GM12878 (cell line): Measurements from ENCODE around the gene ZKSCAN8. TPM values are rescaled to one million over a fixed set of nuclear protein-coding genes. Genes with fewer than 3 reads are reported as not detected.

Source experiments
- ATAC-seq: fragments of 200-7000 bp; cut with Tn5 transposase; 3 replicates; pipeline ENCODE4 v1.9.1; 2020; ENCODE audit warnings: mild to moderate bottlenecking, moderate library complexity
- BruUV-seq: library from RNA; stranded (reverse); fragments of 400-500 nt; replicated peaks from 2 replicates; lab custom pipeline; 2021; lab: Mats Ljungman, UMichigan
- CTCF ChIA-PET: fragments of 300-600 bp; sonication (Branson Sonifier 250); formaldehyde crosslinking; extraction: SDS; loops from one replicate; lab custom pipeline; 2021; ENCODE audit warnings: inconsistent platforms; lab: Yijun Ruan, JAX
- POLR2A ChIA-PET: fragments of 350-600 bp; formaldehyde crosslinking; extraction: SDS; loops from one replicate; lab custom pipeline; 2021; ENCODE audit warnings: inconsistent platforms; lab: Charles Lee
- RAD21 ChIA-PET: fragments of 300-600 bp; sonication (Branson Sonifier 250); formaldehyde crosslinking; loops from one replicate; lab custom pipeline; 2023; ENCODE audit warnings: antibody characterized with exemption; ENCODE audit not compliant: unreplicated experiment; lab: Charles Lee
- SMC1A ChIA-PET: fragments of 300-600 bp; sonication (Branson Sonifier 250); formaldehyde crosslinking; loops from one replicate; lab custom pipeline; 2023; ENCODE audit not compliant: unreplicated experiment, uncharacterized antibody; lab: Charles Lee
- DNase-seq: peaks from one replicate; pipeline ENCODE4 v3.0.0-alpha.2; 2011; ENCODE audit warnings: low read depth, low spot score
- FAIRE-seq: peaks from 3 replicates; lab custom pipeline; 2011; peaks lifted over from hg19 to GRCh38; lab: Jason Lieb, UNC
- H2AFZ ChIP-seq: 2 replicates; pipeline ENCODE4 v1.6.0; 2011; ENCODE audit warnings: low read depth, low read length, control low read depth; ENCODE audit not compliant: control insufficient read depth
- H3K27ac ChIP-seq: 2 replicates; pipeline ENCODE4 v1.5.1; 2011; ENCODE audit warnings: control low read depth; ENCODE audit not compliant: control insufficient read depth, insufficient read depth
- H3K27me3 ChIP-seq, 2 experiments: replicated peaks in 1 of 2; 2 replicates each; pipeline versions ENCODE4 v1.6.0 to v1.6.1; 2011; ENCODE audit warnings: low read length in 1 of 2; ENCODE audit not compliant: control insufficient read depth in 2 of 2, insufficient read depth in 2 of 2
- H3K36me3 ChIP-seq, 2 experiments: 2 replicates each; pipeline ENCODE4 v1.5.1; 2011; ENCODE audit warnings: low read length in 1 of 2; ENCODE audit not compliant: control insufficient read depth in 2 of 2, insufficient read depth in 2 of 2
- H3K4me1 ChIP-seq: 2 replicates; pipeline ENCODE4 v1.6.1; 2011; ENCODE audit warnings: mild to moderate bottlenecking, low read length, moderate library complexity, mixed read lengths; ENCODE audit not compliant: control insufficient read depth, insufficient read depth
- H3K4me2 ChIP-seq: 2 replicates; pipeline ENCODE4 v1.6.0; 2011; ENCODE audit warnings: control low read depth; ENCODE audit not compliant: control insufficient read depth, insufficient read depth
- H3K4me3 ChIP-seq: fragments of 200-600 bp; sonication (generic); 2 replicates; pipeline ENCODE4 v1.5.1; 2016
- H3K79me2 ChIP-seq: 2 replicates; pipeline ENCODE4 v1.6.0; 2011; ENCODE audit warnings: low read length; ENCODE audit not compliant: control insufficient read depth, insufficient read depth
- H3K9ac ChIP-seq: 2 replicates; pipeline ENCODE4 v1.8.0; 2011; ENCODE audit warnings: low read length, control low read depth, mixed read lengths; ENCODE audit not compliant: control insufficient read depth, insufficient read depth
- H3K9me3 ChIP-seq: replicated peaks from 3 replicates; pipeline ENCODE4 v1.5.1; 2011; ENCODE audit warnings: mild to moderate bottlenecking, low read length; ENCODE audit not compliant: control insufficient read depth, insufficient read depth
- H4K20me1 ChIP-seq: 2 replicates; pipeline ENCODE4 v1.6.0; 2011; ENCODE audit not compliant: control insufficient read depth, insufficient read depth
- ESRRA ChIP-seq: IDR thresholded peaks from 2 replicates; pipeline ENCODE4 v1.6.1; 2012; ENCODE audit warnings: mild to moderate bottlenecking, low read length, improper control_type of control experiment
- WGBS: methylation state at CpG from one replicate; pipeline ENCODE4 v1.1.6; 2016; ENCODE audit warnings: low lambda C conversion rate; ENCODE audit not compliant: insufficient replicate concordance, insufficient coverage; ENCODE audit errors: missing lambda C conversion rate; 5-methylcytosine and 5-hydroxymethylcytosine counted together
- in situ Hi-C: fragments of 300-500 bp; cut with MboI; formaldehyde crosslinking; loops from 9 replicates; pipeline ENCODE4 v1.14.3; 2018; ENCODE audit warnings: mixed read lengths
- intact Hi-C: fragments of 100-400 bp; cut with micrococcal nuclease; formaldehyde crosslinking; loops from one replicate; pipeline ENCODE4 v1.14.2; 2022; ENCODE audit not compliant: unreplicated experiment
- polyA plus RNA-seq, 11 experiments: library from polyadenylated mRNA; depleted of rRNA in 4 of 11; unstranded in 6 of 11; stranded (reverse) in 5 of 11; fragments of >200 nt; fragmentation: Nextera tagmentation in 4 of 11; fragmentation: Illumina TruSeq in 1 of 11; extraction: Ambion mirVana in 4 of 11; extraction: Trizol in 1 of 11; gene quantifications; 1 replicate in 1 of 11; 2 replicates in 10 of 11; pipeline versions ENCODE4 v1.2.1 to v1.2.3, GENCODE V29; 2011 to 2016; ENCODE audit warnings: inconsistent platforms in 2 of 11, missing spikeins in 2 of 11, low read depth in 1 of 11
- total RNA-seq, 4 experiments: library from RNA; depleted of rRNA in 3 of 4; stranded (reverse); fragments of >200 nt in 3 of 4; fragmentation: Illumina TruSeq in 1 of 4; extraction: Trizol in 1 of 4; gene quantifications; 2 replicates each; pipeline versions ENCODE4 v1.2.1 to v1.2.3, GENCODE V29; 2013 to 2021
- TF ChIP-seq, protein P1 (sequence below): fragments of 450-650 bp; IDR thresholded peaks from 2 replicates; pipeline ENCODE4 v1.6.1; 2014; ENCODE audit warnings: mild to moderate bottlenecking
- TF ChIP-seq, protein P2 (sequence below): fragments of 150-350 bp; IDR thresholded peaks from 2 replicates; pipeline ENCODE4 v1.6.1; 2014; ENCODE audit warnings: mild to moderate bottlenecking, low read depth, low read length

ZKSCAN8 gene
- total and polyA plus RNA-seq, 10 of the 15 experiments (the other 5 are each of a cell fraction or from before 2014, with no cell fraction given): 1.0 to 17.9 (median 8.7) TPM

DNA sequence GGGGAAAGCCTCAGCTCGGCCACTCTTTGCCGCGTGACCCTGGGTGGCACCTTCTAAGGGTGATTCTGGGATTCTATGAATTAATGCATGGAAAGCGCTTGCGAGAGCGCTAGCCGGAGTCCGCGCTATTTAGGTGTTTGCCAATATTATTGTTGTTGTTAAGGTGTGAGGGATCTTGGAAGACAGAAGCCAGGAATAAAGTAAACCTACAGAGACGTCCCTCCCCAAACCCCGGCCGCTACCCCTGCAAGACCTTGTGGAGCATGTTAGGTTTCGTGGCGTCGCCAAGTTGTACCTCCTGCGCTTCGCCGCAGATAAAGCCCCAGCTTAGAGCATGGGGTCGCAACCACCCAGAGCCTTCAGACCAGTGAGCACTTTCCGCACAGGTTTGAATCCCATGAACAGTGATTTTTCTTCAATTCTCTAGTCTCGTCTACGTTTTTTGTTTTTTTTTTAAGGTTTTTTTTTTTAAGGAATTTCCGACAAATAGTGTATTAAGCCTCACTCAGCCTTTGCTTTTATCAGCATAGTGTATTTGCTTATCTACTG lies 66.5 kb downstream of the ZKSCAN8 start:
- Histone ChIP-seq H3K36me3 (no peaks in the 10 kb centered on the region), H3K79me2 (no peaks in the 10 kb centered on the region), H3K27me3 (peaks cover 0 to 11% of the 10 kb centered on the region in 2 experiments), H2AFZ (peak overlapping the region; percentile 81), H3K4me3 (peak overlapping the region; percentile 59), H3K4me2 (peak overlapping the region; percentile 90), H4K20me1 (no peaks in the 10 kb centered on the region), H3K4me1 (peaks cover 16% of the 10 kb centered on the region), H3K27ac (no peak overlapping the region), H3K9ac (peak overlapping the region; percentile 18), H3K9me3 (peaks cover 4% of the 10 kb centered on the region; the same call in 2 of the 3 replicates)
- no TSS peak for BruUV-seq
- 55% methylated on average over 23 of the region's 23 CpGs for WGBS
- RAD21 ChIA-PET: no interaction called here
- no peak for FAIRE-seq
- POLR2A ChIA-PET: interaction anchor here (0.6 kb wide), 1 partner anchor 196 kb away, joined by 3 read pairs; no protein-coding TSS in a partner anchor
- TF ChIP-seq, protein P1, sequence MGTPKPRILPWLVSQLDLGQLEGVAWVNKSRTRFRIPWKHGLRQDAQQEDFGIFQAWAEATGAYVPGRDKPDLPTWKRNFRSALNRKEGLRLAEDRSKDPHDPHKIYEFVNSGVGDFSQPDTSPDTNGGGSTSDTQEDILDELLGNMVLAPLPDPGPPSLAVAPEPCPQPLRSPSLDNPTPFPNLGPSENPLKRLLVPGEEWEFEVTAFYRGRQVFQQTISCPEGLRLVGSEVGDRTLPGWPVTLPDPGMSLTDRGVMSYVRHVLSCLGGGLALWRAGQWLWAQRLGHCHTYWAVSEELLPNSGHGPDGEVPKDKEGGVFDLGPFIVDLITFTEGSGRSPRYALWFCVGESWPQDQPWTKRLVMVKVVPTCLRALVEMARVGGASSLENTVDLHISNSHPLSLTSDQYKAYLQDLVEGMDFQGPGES: no peak
- TF ChIP-seq, protein P2, sequence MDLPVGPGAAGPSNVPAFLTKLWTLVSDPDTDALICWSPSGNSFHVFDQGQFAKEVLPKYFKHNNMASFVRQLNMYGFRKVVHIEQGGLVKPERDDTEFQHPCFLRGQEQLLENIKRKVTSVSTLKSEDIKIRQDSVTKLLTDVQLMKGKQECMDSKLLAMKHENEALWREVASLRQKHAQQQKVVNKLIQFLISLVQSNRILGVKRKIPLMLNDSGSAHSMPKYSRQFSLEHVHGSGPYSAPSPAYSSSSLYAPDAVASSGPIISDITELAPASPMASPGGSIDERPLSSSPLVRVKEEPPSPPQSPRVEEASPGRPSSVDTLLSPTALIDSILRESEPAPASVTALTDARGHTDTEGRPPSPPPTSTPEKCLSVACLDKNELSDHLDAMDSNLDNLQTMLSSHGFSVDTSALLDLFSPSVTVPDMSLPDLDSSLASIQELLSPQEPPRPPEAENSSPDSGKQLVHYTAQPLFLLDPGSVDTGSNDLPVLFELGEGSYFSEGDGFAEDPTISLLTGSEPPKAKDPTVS: no peak
- no peak for TF ChIP-seq ESRRA
- SMC1A ChIA-PET: interaction anchor here (1.0 kb wide), 1 partner anchor 12 kb away, joined by 3 read pairs; no protein-coding TSS in a partner anchor
- ATAC-seq: no peak
- DNase-seq: no peak
- in situ Hi-C loops (no loop called here), intact Hi-C loops (no loop called here)
- CTCF ChIA-PET: interaction anchor here (1.5 kb wide), 1 partner anchor 29 kb away, joined by 3 read pairs; no protein-coding TSS in a partner anchor

Other genes with a start within 250 kb of the ZKSCAN8 start
Only the 7 nearest of the 11 such genes appear.
- gene ZNF165, start 61.3 kb upstream of the ZKSCAN8 start, total RNA-seq (2014; rRNA removed): 1.9 and 2.3 TPM in 2 replicates
- 3.2 and 3.3 TPM in 2 replicates for gene ZNF165, start 61.3 kb upstream of the ZKSCAN8 start, total RNA-seq (2014; rRNA removed; fragmentation: Illumina TruSeq; extraction: Trizol)
- 2.5 and 2.6 TPM in 2 replicates for gene ZNF165, start 61.3 kb upstream of the ZKSCAN8 start, total RNA-seq (2021)
- gene ZNF165, start 61.3 kb upstream of the ZKSCAN8 start, polyA plus RNA-seq (2011; rRNA removed): 1.1 and 1.5 TPM in 2 replicates
- 2.1 and 2.8 TPM in 2 replicates for gene ZNF165, start 61.3 kb upstream of the ZKSCAN8 start, polyA plus RNA-seq (2014; fragmentation: Illumina TruSeq; extraction: Trizol)
- 1 to 10 TPM; 3.6 to 4.5 TPM for gene ZNF165, start 61.3 kb upstream of the ZKSCAN8 start, polyA plus RNA-seq (2014; fragmentation: Nextera tagmentation; extraction: Ambion mirVana)
- gene ZNF165, start 61.3 kb upstream of the ZKSCAN8 start, polyA plus RNA-seq (2014; rRNA removed): 1.4 and 1.7 TPM in 2 replicates
- 1 to 10 TPM; 4.2 to 5.0 TPM for gene ZNF165, start 61.3 kb upstream of the ZKSCAN8 start, polyA plus RNA-seq (2016; fragmentation: Nextera tagmentation; extraction: Ambion mirVana)
- gene ZSCAN16, start 17.3 kb upstream of the ZKSCAN8 start, total RNA-seq (2014; rRNA removed): 6.1 and 9.5 TPM in 2 replicates
- gene ZSCAN16, start 17.3 kb upstream of the ZKSCAN8 start, total RNA-seq (2014; rRNA removed; fragmentation: Illumina TruSeq; extraction: Trizol): 10.7 and 11.2 TPM in 2 replicates
- 6.6 and 7.1 TPM in 2 replicates for gene ZSCAN16, start 17.3 kb upstream of the ZKSCAN8 start, total RNA-seq (2021)
- 4.6 and 5.2 TPM in 2 replicates for gene ZSCAN16, start 17.3 kb upstream of the ZKSCAN8 start, polyA plus RNA-seq (2011; rRNA removed)
- 10.1 and 12.7 TPM in 2 replicates for gene ZSCAN16, start 17.3 kb upstream of the ZKSCAN8 start, polyA plus RNA-seq (2014; fragmentation: Illumina TruSeq; extraction: Trizol)
- 10 to 100 TPM; 10.5 to 13.8 TPM for gene ZSCAN16, start 17.3 kb upstream of the ZKSCAN8 start, polyA plus RNA-seq (2014; fragmentation: Nextera tagmentation; extraction: Ambion mirVana)
- 8.3 and 10.1 TPM in 2 replicates for gene ZSCAN16, start 17.3 kb upstream of the ZKSCAN8 start, polyA plus RNA-seq (2014; rRNA removed)
- 10 to 100 TPM; 10.7 to 11.2 TPM for gene ZSCAN16, start 17.3 kb upstream of the ZKSCAN8 start, polyA plus RNA-seq (2016; fragmentation: Nextera tagmentation; extraction: Ambion mirVana)
- gene ZSCAN9, start 83.4 kb downstream of the ZKSCAN8 start, total RNA-seq (2014; rRNA removed): 17.8 and 20.9 TPM in 2 replicates
- gene ZSCAN9, start 83.4 kb downstream of the ZKSCAN8 start, total RNA-seq (2014; rRNA removed; fragmentation: Illumina TruSeq; extraction: Trizol): 22.6 and 23.4 TPM in 2 replicates
- gene ZSCAN9, start 83.4 kb downstream of the ZKSCAN8 start, total RNA-seq (2021): 16.6 and 17.0 TPM in 2 replicates
- gene ZSCAN9, start 83.4 kb downstream of the ZKSCAN8 start, polyA plus RNA-seq (2011; rRNA removed): 28.7 and 29.2 TPM in 2 replicates
- 22.8 and 25.3 TPM in 2 replicates for gene ZSCAN9, start 83.4 kb downstream of the ZKSCAN8 start, polyA plus RNA-seq (2014; fragmentation: Illumina TruSeq; extraction: Trizol)
- gene ZSCAN9, start 83.4 kb downstream of the ZKSCAN8 start, polyA plus RNA-seq (2014; fragmentation: Nextera tagmentation; extraction: Ambion mirVana): 10 to 100 TPM; 10.2 to 12.4 TPM
- 16.9 and 22.5 TPM in 2 replicates for gene ZSCAN9, start 83.4 kb downstream of the ZKSCAN8 start, polyA plus RNA-seq (2014; rRNA removed)
- 10 to 100 TPM in 1 of 2 experiments, 1 to 10 TPM in 1; 8.1 to 10.4 TPM for gene ZSCAN9, start 83.4 kb downstream of the ZKSCAN8 start, polyA plus RNA-seq (2016; fragmentation: Nextera tagmentation; extraction: Ambion mirVana)
- gene ZKSCAN4, start 110.4 kb downstream of the ZKSCAN8 start, total RNA-seq (2014; rRNA removed): 4.4 and 5.8 TPM in 2 replicates
- 5.8 and 6.1 TPM in 2 replicates for gene ZKSCAN4, start 110.4 kb downstream of the ZKSCAN8 start, total RNA-seq (2014; rRNA removed; fragmentation: Illumina TruSeq; extraction: Trizol)
- 5.8 and 6.4 TPM in 2 replicates for gene ZKSCAN4, start 110.4 kb downstream of the ZKSCAN8 start, total RNA-seq (2021)
- gene ZKSCAN4, start 110.4 kb downstream of the ZKSCAN8 start, polyA plus RNA-seq (2011; rRNA removed): 5.5 and 7.0 TPM in 2 replicates
- gene ZKSCAN4, start 110.4 kb downstream of the ZKSCAN8 start, polyA plus RNA-seq (2014; fragmentation: Illumina TruSeq; extraction: Trizol): 6.5 and 7.4 TPM in 2 replicates
- gene ZKSCAN4, start 110.4 kb downstream of the ZKSCAN8 start, polyA plus RNA-seq (2014; fragmentation: Nextera tagmentation; extraction: Ambion mirVana): 1 to 10 TPM; 3.0 to 3.3 TPM
- gene ZKSCAN4, start 110.4 kb downstream of the ZKSCAN8 start, polyA plus RNA-seq (2014; rRNA removed): 4.3 and 4.8 TPM in 2 replicates
- gene ZKSCAN4, start 110.4 kb downstream of the ZKSCAN8 start, polyA plus RNA-seq (2016; fragmentation: Nextera tagmentation; extraction: Ambion mirVana): 1 to 10 TPM; 4.9 to 5.1 TPM
- 0.16 and 0.17 TPM in 2 replicates for gene NKAPL, start 117.4 kb downstream of the ZKSCAN8 start, total RNA-seq (2014; rRNA removed)
- 0.27 and 0.32 TPM in 2 replicates for gene NKAPL, start 117.4 kb downstream of the ZKSCAN8 start, total RNA-seq (2014; rRNA removed; fragmentation: Illumina TruSeq; extraction: Trizol)
- gene NKAPL, start 117.4 kb downstream of the ZKSCAN8 start, total RNA-seq (2021): 0.11 and 0.18 TPM in 2 replicates
- not detected in 2 replicates for gene NKAPL, start 117.4 kb downstream of the ZKSCAN8 start, polyA plus RNA-seq (2011; rRNA removed)
- gene NKAPL, start 117.4 kb downstream of the ZKSCAN8 start, polyA plus RNA-seq (2014; fragmentation: Illumina TruSeq; extraction: Trizol): 0.15 and 0.29 TPM in 2 replicates
- gene NKAPL, start 117.4 kb downstream of the ZKSCAN8 start, polyA plus RNA-seq (2014; fragmentation: Nextera tagmentation; extraction: Ambion mirVana): under 1 TPM; 0.10 to 0.22 TPM
- gene NKAPL, start 117.4 kb downstream of the ZKSCAN8 start, polyA plus RNA-seq (2014; rRNA removed): 0.27 and 0.31 TPM in 2 replicates
- under 1 TPM; 0.19 to 0.48 TPM for gene NKAPL, start 117.4 kb downstream of the ZKSCAN8 start, polyA plus RNA-seq (2016; fragmentation: Nextera tagmentation; extraction: Ambion mirVana)
- gene ZSCAN26, start 125.3 kb downstream of the ZKSCAN8 start, total RNA-seq (2014; rRNA removed): 4.5 and 8.7 TPM in 2 replicates
- 7.4 and 7.6 TPM in 2 replicates for gene ZSCAN26, start 125.3 kb downstream of the ZKSCAN8 start, total RNA-seq (2014; rRNA removed; fragmentation: Illumina TruSeq; extraction: Trizol)
- 5.4 and 7.4 TPM in 2 replicates for gene ZSCAN26, start 125.3 kb downstream of the ZKSCAN8 start, total RNA-seq (2021)
- 13.3 and 14.1 TPM in 2 replicates for gene ZSCAN26, start 125.3 kb downstream of the ZKSCAN8 start, polyA plus RNA-seq (2011; rRNA removed)
- 8.9 and 14.6 TPM in 2 replicates for gene ZSCAN26, start 125.3 kb downstream of the ZKSCAN8 start, polyA plus RNA-seq (2014; fragmentation: Illumina TruSeq; extraction: Trizol)
- 1 to 10 TPM; 4.6 to 5.4 TPM for gene ZSCAN26, start 125.3 kb downstream of the ZKSCAN8 start, polyA plus RNA-seq (2014; fragmentation: Nextera tagmentation; extraction: Ambion mirVana)
- 5.6 and 6.9 TPM in 2 replicates for gene ZSCAN26, start 125.3 kb downstream of the ZKSCAN8 start, polyA plus RNA-seq (2014; rRNA removed)
- gene ZSCAN26, start 125.3 kb downstream of the ZKSCAN8 start, polyA plus RNA-seq (2016; fragmentation: Nextera tagmentation; extraction: Ambion mirVana): 1 to 10 TPM; 5.9 to 6.0 TPM
- 3.7 and 4.4 TPM in 2 replicates for gene PGBD1, start 139.7 kb downstream of the ZKSCAN8 start, total RNA-seq (2014; rRNA removed)
- 3.9 and 4.2 TPM in 2 replicates for gene PGBD1, start 139.7 kb downstream of the ZKSCAN8 start, total RNA-seq (2014; rRNA removed; fragmentation: Illumina TruSeq; extraction: Trizol)
- 3.0 and 3.7 TPM in 2 replicates for gene PGBD1, start 139.7 kb downstream of the ZKSCAN8 start, total RNA-seq (2021)
- gene PGBD1, start 139.7 kb downstream of the ZKSCAN8 start, polyA plus RNA-seq (2011; rRNA removed): 1.9 and 2.5 TPM in 2 replicates
- 4.4 and 4.8 TPM in 2 replicates for gene PGBD1, start 139.7 kb downstream of the ZKSCAN8 start, polyA plus RNA-seq (2014; fragmentation: Illumina TruSeq; extraction: Trizol)
- 1 to 10 TPM; 2.0 to 2.2 TPM for gene PGBD1, start 139.7 kb downstream of the ZKSCAN8 start, polyA plus RNA-seq (2014; fragmentation: Nextera tagmentation; extraction: Ambion mirVana)
- 2.9 and 3.8 TPM in 2 replicates for gene PGBD1, start 139.7 kb downstream of the ZKSCAN8 start, polyA plus RNA-seq (2014; rRNA removed)
- gene PGBD1, start 139.7 kb downstream of the ZKSCAN8 start, polyA plus RNA-seq (2016; fragmentation: Nextera tagmentation; extraction: Ambion mirVana): 1 to 10 TPM; 4.5 to 4.9 TPM